HepG2 (cell line): ENCODE results near the gene TSPAN9. TPM values are rescaled to one million over a fixed set of nuclear protein-coding genes. Genes with fewer than 3 reads are reported as not detected.

Experiments
- GLMP ChIP-seq: sonication (generic); formaldehyde crosslinking; IDR thresholded peaks from 2 replicates; pipeline ENCODE4 v1.9.0; 2021; ENCODE audit warnings: missing genetic modification reagents, mild to moderate bottlenecking, borderline replicate concordance
- HIVEP1 ChIP-seq: sonication (generic); formaldehyde crosslinking; IDR thresholded peaks from 2 replicates; pipeline ENCODE4 v1.4.0; 2020; ENCODE audit warnings: mild to moderate bottlenecking, missing genetic modification reagents
- HNF1B ChIP-seq: sonication (generic); formaldehyde crosslinking; IDR thresholded peaks from 2 replicates; pipeline ENCODE4 v1.5.1; 2020; ENCODE audit warnings: mild to moderate bottlenecking, moderate library complexity, missing genetic modification reagents
- HNRNPK ChIP-seq: fragments of 200-400 bp; formaldehyde crosslinking; IDR thresholded peaks from 2 replicates; pipeline ENCODE4 v1.6.1; 2018; ENCODE audit warnings: low read length, low read depth, moderate library complexity, mild to moderate bottlenecking; ENCODE audit not compliant: poor library complexity, severe bottlenecking
- HNRNPL ChIP-seq: fragments of 200-400 bp; formaldehyde crosslinking; IDR thresholded peaks from 2 replicates; pipeline ENCODE4 v1.6.1; 2017; ENCODE audit warnings: mild to moderate bottlenecking, low read depth, low read length
- KAT8 ChIP-seq: IDR thresholded peaks from 2 replicates; pipeline ENCODE4 v1.6.1; 2016; ENCODE audit warnings: missing genetic modification reagents, missing compliant biosample characterization
- MLX ChIP-seq: IDR thresholded peaks from 2 replicates; pipeline ENCODE4 v1.6.1; 2016
- MTA1 ChIP-seq: sonication (generic); formaldehyde crosslinking; IDR thresholded peaks from 2 replicates; pipeline ENCODE4 v1.4.0; 2020; ENCODE audit warnings: missing genetic modification reagents, mild to moderate bottlenecking, borderline replicate concordance
- NCOA2 ChIP-seq: sonication (generic); formaldehyde crosslinking; IDR thresholded peaks from 2 replicates; pipeline ENCODE4 v1.8.0; 2022; ENCODE audit warnings: inconsistent platforms
- RXRA ChIP-seq: sonication (generic); formaldehyde crosslinking; IDR thresholded peaks from 2 replicates; pipeline ENCODE4 v1.5.1; 2020; ENCODE audit warnings: missing genetic modification reagents
- SIX4 ChIP-seq: sonication (generic); formaldehyde crosslinking; IDR thresholded peaks from 2 replicates; pipeline ENCODE4 v1.4.0; 2020; ENCODE audit warnings: missing genetic modification reagents
- YEATS4 ChIP-seq: sonication (generic); formaldehyde crosslinking; IDR thresholded peaks from 2 replicates; pipeline ENCODE4 v1.4.0; 2020; ENCODE audit warnings: missing genetic modification reagents, borderline replicate concordance
- ZBTB7A ChIP-seq: sonication (generic); formaldehyde crosslinking; IDR thresholded peaks from 2 replicates; pipeline ENCODE4 v1.8.0; 2022; ENCODE audit warnings: mild to moderate bottlenecking, missing genetic modification reagents
- ZNF230 ChIP-seq: sonication (generic); formaldehyde crosslinking; IDR thresholded peaks from 2 replicates; pipeline ENCODE4 v1.4.0; 2020; ENCODE audit warnings: mild to moderate bottlenecking, missing genetic modification reagents
- ZNF441 ChIP-seq: sonication (generic); formaldehyde crosslinking; IDR thresholded peaks from 2 replicates; pipeline ENCODE4 v1.7.0; 2021; ENCODE audit warnings: missing genetic modification reagents, borderline replicate concordance
- ZNF513 ChIP-seq: sonication (generic); formaldehyde crosslinking; conservative IDR thresholded peaks from 2 replicates; pipeline ENCODE4 v1.5.0; 2020; ENCODE audit warnings: missing genetic modification reagents
- ZNF598 ChIP-seq: sonication (generic); formaldehyde crosslinking; IDR thresholded peaks from 2 replicates; pipeline ENCODE4 v1.5.1; 2020; ENCODE audit warnings: mild to moderate bottlenecking, missing genetic modification reagents, borderline replicate concordance
- ZNF710 ChIP-seq: sonication (generic); formaldehyde crosslinking; IDR thresholded peaks from 2 replicates; pipeline ENCODE4 v1.5.0; 2020; ENCODE audit warnings: mild to moderate bottlenecking, missing genetic modification reagents, borderline replicate concordance
- polyA plus RNA-seq, 8 experiments: library from polyadenylated mRNA; depleted of rRNA in 3 of 8; stranded (reverse) in 7 of 8; unstranded in 1 of 8; fragments of >200 nt; fragmentation: Illumina TruSeq in 4 of 8; extraction: Trizol in 4 of 8; gene quantifications; 2 replicates each; pipeline versions ENCODE4 v1.2.1 to v1.2.3, GENCODE V29; 2011 to 2016; ENCODE audit warnings: low read depth in 4 of 8, missing spikeins in 1 of 8, mixed read lengths in 1 of 8; ENCODE audit not compliant: insufficient read depth in 1 of 8
- total RNA-seq, 5 experiments: library from RNA; depleted of rRNA; stranded (reverse); fragments of >200 nt; fragmentation: Illumina TruSeq; extraction: Trizol; gene quantifications; 2 replicates each; pipeline ENCODE4 v1.2.3, GENCODE V29; 2016; ENCODE audit warnings: low read depth in 1 of 5
- TF ChIP-seq, protein P1 (sequence below): sonication (generic); formaldehyde crosslinking; IDR thresholded peaks from 2 replicates; pipeline ENCODE4 v1.4.0; 2020; ENCODE audit warnings: missing genetic modification reagents; ENCODE audit errors: not compliant biosample characterization
- TF ChIP-seq, protein P2 (sequence below): IDR thresholded peaks from 2 replicates; pipeline ENCODE4 v1.6.1; 2016; ENCODE audit warnings: mild to moderate bottlenecking, missing biosample characterization, missing genetic modification reagents
- TF ChIP-seq, protein P3 (sequence below): IDR thresholded peaks from 2 replicates; pipeline ENCODE4 v1.6.1; 2012; ENCODE audit warnings: inconsistent platforms

Gene TSPAN9
- total and polyA plus RNA-seq, 2 of the 13 experiments (the other 11 are each of a cell fraction or from before 2014, with no cell fraction given), result 18.1 to 42.3 TPM

GRCh38 chr12:3097836-3098235, 20.7 kb downstream of the TSPAN9 start (continued):
- TF ChIP-seq GLMP (CRISPR knock-in tag) (no peak), SIX4 (no peak), HNF1B (CRISPR knock-in tag) (peak; percentile 83), NCOA2 (CRISPR knock-in tag) (0 out of 2 replicates have a peak, but pooled peaks have one; percentile 22), ZNF598 (0 out of 2 replicates have a peak, but pooled peaks have one; percentile 54), ZNF710 (CRISPR knock-in tag) (no peak), ZBTB7A (CRISPR knock-in tag) (0 out of 2 replicates have a peak, but pooled peaks have one; percentile 89), ZNF230 (peak; percentile 83; the same call in 1 of the 2 replicates), RXRA (CRISPR knock-in tag) (peak; percentile 73; the same call in 1 of the 2 replicates), YEATS4 (peak; percentile 82; the same call in 1 of the 2 replicates), HNRNPL (no peak), MLX (no peak), HNRNPK (no peak), MTA1 (CRISPR knock-in tag) (peak; percentile 85; the same call in 1 of the 2 replicates), ZNF441 (CRISPR knock-in tag) (peak; percentile 83), ZNF513 (no peak; the same call in 1 of the 2 replicates), KAT8 (CRISPR knock-in tag) (peak; percentile 57; the same call in 1 of the 2 replicates), HIVEP1 (CRISPR knock-in tag) (0 out of 2 replicates have a peak, but pooled peaks have one; percentile 32)
- TF ChIP-seq, protein P1, sequence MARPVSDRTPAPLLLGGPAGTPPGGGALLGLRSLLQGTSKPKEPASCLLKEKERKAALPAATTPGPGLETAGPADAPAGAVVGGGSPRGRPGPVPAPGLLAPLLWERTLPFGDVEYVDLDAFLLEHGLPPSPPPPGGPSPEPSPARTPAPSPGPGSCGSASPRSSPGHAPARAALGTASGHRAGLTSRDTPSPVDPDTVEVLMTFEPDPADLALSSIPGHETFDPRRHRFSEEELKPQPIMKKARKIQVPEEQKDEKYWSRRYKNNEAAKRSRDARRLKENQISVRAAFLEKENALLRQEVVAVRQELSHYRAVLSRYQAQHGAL (CRISPR knock-in tag), result no peak
- TF ChIP-seq, protein P2, sequence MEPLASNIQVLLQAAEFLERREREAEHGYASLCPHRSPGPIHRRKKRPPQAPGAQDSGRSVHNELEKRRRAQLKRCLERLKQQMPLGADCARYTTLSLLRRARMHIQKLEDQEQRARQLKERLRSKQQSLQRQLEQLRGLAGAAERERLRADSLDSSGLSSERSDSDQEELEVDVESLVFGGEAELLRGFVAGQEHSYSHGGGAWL, result 0 out of 2 replicates have a peak, but pooled peaks have one; percentile 50
- TF ChIP-seq, protein P3, sequence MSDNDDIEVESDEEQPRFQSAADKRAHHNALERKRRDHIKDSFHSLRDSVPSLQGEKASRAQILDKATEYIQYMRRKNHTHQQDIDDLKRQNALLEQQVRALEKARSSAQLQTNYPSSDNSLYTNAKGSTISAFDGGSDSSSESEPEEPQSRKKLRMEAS, result peak; percentile 86
